ENCODE data around the gene NPR3. TPM values are rescaled to one million over a fixed set of nuclear protein-coding genes. Genes with fewer than 3 reads are reported as not detected.

The NPR3 gene
- total RNA-seq, 2 donors from 2014 or later: 25.7 to 34.3 TPM

GRCh38 chr5:32713770-32714381, 2.8 kb downstream of the NPR3 start:
- Histone ChIP-seq H3K4me3 (peak overlapping the region; percentile 91), H3K9me3 (peaks cover 5% of the 10 kb centered on the region), H3K4me1 (ENCODE audit: control insufficient read depth in 1 of 2, low read depth in 2 of 2) (peaks cover 3 to 19% of the 10 kb centered on the region in 2 donors), H3K36me3 (no peaks in the 10 kb centered on the region), H3K27me3 (replicated peaks; ENCODE audit: insufficient read depth) (no peaks in the 10 kb centered on the region), H3K27ac (peak overlapping the region; percentile 71 to 79)
- ATAC-seq (ENCODE audit: insufficient number of reproducible peaks, low FRiP score, low read depth) (no peak), DNase-seq (ENCODE audit: low spot score) (no peak)
- TF ChIP-seq, protein P1, sequence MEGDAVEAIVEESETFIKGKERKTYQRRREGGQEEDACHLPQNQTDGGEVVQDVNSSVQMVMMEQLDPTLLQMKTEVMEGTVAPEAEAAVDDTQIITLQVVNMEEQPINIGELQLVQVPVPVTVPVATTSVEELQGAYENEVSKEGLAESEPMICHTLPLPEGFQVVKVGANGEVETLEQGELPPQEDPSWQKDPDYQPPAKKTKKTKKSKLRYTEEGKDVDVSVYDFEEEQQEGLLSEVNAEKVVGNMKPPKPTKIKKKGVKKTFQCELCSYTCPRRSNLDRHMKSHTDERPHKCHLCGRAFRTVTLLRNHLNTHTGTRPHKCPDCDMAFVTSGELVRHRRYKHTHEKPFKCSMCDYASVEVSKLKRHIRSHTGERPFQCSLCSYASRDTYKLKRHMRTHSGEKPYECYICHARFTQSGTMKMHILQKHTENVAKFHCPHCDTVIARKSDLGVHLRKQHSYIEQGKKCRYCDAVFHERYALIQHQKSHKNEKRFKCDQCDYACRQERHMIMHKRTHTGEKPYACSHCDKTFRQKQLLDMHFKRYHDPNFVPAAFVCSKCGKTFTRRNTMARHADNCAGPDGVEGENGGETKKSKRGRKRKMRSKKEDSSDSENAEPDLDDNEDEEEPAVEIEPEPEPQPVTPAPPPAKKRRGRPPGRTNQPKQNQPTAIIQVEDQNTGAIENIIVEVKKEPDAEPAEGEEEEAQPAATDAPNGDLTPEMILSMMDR (IDR thresholded peaks at IDR 0.05): no peak

GRCh38 chr5:32714836-32715235, 3.7 kb downstream of the NPR3 start:
- Histone ChIP-seq H3K27me3 (replicated peaks; ENCODE audit: insufficient read depth) (no peaks in the 10 kb centered on the region), H3K27ac (peak overlapping the region; percentile 71 to 79), H3K36me3 (no peaks in the 10 kb centered on the region), H3K9me3 (peaks cover 7% of the 10 kb centered on the region), H3K4me1 (ENCODE audit: control insufficient read depth in 1 of 2, low read depth in 2 of 2) (peaks cover 0 to 12% of the 10 kb centered on the region in 2 donors), H3K4me3 (peak overlapping the region; percentile 91)
- TF ChIP-seq, protein P1 (IDR thresholded peaks at IDR 0.05): no peak
- no peak for DNase-seq (ENCODE audit: low spot score)
- no peak for ATAC-seq (ENCODE audit: insufficient number of reproducible peaks, low FRiP score, low read depth)

DNA sequence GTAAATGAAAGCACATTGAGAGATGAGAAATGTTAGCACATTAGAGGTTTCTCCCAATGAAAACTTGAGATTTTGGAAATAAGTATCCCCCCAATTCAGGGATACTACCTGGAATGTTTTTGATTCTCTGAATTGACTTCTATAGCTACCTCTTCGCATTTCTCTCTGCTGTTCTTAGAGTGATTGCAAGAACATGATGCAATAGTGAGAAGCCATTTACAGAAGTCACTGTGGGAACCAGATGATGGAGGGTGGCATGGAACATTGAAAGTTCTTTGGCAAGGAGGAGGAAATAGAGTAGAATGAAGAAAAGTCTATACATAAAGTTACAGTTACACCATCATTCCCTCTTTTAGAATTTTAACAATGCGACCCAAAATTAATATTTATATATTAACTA, 9.2 kb downstream of the NPR3 start:
- Histone ChIP-seq H3K4me3 (no peak overlapping the region), H3K27me3 (replicated peaks; ENCODE audit: insufficient read depth) (no peaks in the 10 kb centered on the region), H3K9me3 (peaks cover 7% of the 10 kb centered on the region), H3K4me1 (ENCODE audit: control insufficient read depth in 1 of 2, low read depth in 2 of 2) (peaks cover 0 to 14% of the 10 kb centered on the region in 2 donors), H3K27ac (no peak overlapping the region), H3K36me3 (no peaks in the 10 kb centered on the region)
- ATAC-seq (ENCODE audit: insufficient number of reproducible peaks, low FRiP score, low read depth) (no peak), DNase-seq (ENCODE audit: low spot score) (no peak)
- TF ChIP-seq, protein P1 (IDR thresholded peaks at IDR 0.05): no peak

- Histone ChIP-seq H3K27me3 (replicated peaks; ENCODE audit: insufficient read depth) (no peaks in the 10 kb centered on the region), H3K9me3 (peaks cover 7% of the 10 kb centered on the region), H3K4me3 (no peak overlapping the region), H3K36me3 (peaks cover 6% of the 10 kb centered on the region), H3K27ac (no peak overlapping the region), H3K4me1 (ENCODE audit: control insufficient read depth in 1 of 2, low read depth in 2 of 2) (peaks cover 0 to 9% of the 10 kb centered on the region in 2 donors)
- no peak for ATAC-seq (ENCODE audit: insufficient number of reproducible peaks, low FRiP score, low read depth)
- DNase-seq (ENCODE audit: low spot score): no peak
- TF ChIP-seq, protein P1 (IDR thresholded peaks at IDR 0.05): no peak
Measured at GRCh38 chr5:32721626-32722025, 10.5 kb downstream of the NPR3 start.

DNA sequence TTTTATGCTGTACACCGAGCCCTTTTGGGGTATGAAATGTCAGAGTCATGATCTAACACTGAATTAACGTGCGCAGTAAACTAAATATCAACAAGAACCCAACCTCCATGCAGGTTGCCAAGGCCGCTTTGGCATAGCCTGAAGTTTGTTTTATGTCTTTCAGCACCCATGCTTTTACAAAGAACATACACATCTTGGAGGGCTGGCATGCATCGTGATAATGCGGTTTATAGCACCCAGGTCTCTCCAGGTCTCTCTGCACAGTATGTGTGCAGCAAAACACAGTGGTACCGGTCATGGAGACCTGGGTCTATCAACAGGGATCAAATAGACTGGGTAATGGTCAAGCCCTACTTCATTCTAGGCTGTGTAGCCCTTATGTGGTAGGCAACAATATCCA, 11.8 kb downstream of the NPR3 start:
- Histone ChIP-seq H3K9me3 (peaks cover 4% of the 10 kb centered on the region), H3K36me3 (peaks cover 8% of the 10 kb centered on the region), H3K4me1 (ENCODE audit: control insufficient read depth in 1 of 2, low read depth in 2 of 2) (peaks cover 0 to 9% of the 10 kb centered on the region in 2 donors), H3K27me3 (replicated peaks; ENCODE audit: insufficient read depth) (no peaks in the 10 kb centered on the region), H3K27ac (no peak overlapping the region), H3K4me3 (no peak overlapping the region)
- ATAC-seq (ENCODE audit: insufficient number of reproducible peaks, low FRiP score, low read depth): no peak
- TF ChIP-seq, protein P1 (IDR thresholded peaks at IDR 0.05): no peak
- no peak for DNase-seq (ENCODE audit: low spot score)

All from thoracic aorta (tissue), 2 donors.